GM18867 (cell line): ENCODE results near the gene RECK.
"Not testable (repeated sequence)": the region's sequence is repeated elsewhere in the genome, so short reads cannot be mapped to it uniquely, and the experiment has no call there.

Source experiments
- ATAC-seq: cut with Tn5 transposase; IDR thresholded peaks from one replicate; pipeline ENCODE4 v1.9.1; 2021; ENCODE audit warnings: mild to moderate bottlenecking, moderate library complexity; ENCODE audit not compliant: unreplicated experiment

RECK gene

GRCh38 chr9:36102742-36103495 lies 66.2 kb downstream of the RECK start:
- ATAC-seq = peak; percentile 71

DNA sequence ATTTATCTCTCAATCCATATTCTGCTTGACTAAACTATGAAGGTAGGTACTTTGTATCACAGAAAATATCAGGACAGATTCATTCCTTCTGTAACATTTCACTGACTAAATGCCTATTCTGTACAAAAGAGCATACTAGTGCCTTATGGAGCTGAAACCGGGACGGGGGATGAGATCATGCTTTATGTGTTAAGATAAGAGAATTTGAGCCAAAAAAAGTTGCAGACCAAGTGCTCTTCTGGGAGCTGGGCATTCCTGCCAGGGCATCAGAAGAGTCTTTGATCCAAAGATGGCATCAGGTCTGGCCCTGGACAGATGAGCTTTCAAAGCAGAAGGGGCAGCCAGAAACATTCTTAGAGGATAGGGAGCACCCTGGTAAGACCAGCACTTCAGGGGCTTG lies 72.4 kb downstream of the RECK start:
- ATAC-seq = no peak

DNA sequence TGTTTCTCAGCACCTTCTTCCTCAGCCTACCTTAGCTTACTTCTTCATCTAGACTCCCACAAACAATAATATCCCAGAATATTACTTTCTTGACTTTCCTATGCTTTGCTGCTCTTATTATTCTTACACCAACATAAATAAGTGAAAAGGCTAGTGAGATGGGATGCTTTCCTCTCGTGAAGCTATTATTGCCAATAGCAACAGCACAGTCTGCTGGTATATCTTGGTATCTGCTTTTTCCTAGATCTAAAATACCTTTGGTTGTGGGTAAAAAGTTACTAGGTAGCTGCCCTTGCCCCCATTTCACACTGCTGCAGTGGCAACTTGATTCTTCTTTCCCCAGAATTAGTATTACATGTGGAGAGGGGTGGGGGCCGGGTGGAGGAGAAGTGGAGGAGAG lies 73.7 kb downstream of the RECK start:
- no peak for ATAC-seq

DNA sequence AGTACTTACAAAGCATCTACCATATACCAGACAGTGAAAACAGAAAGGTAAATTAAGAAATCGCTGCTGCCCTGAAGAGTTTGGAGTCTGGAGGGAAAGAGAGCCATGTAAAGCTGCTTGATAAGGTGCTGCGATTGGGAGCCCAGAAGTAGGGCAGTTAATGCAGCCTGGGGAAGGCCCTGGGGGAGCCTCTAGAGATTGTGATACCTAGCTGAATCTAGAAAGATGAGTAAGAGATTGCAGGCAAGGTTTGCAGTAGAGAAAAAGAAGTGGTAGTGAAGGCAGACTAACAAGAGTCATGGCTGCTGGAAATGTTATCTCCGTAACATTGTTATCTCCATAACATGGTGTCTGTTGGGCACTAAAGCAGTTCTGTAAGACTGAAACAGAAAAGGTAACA lies 75.8 kb downstream of the RECK start:
- no peak for ATAC-seq

DNA sequence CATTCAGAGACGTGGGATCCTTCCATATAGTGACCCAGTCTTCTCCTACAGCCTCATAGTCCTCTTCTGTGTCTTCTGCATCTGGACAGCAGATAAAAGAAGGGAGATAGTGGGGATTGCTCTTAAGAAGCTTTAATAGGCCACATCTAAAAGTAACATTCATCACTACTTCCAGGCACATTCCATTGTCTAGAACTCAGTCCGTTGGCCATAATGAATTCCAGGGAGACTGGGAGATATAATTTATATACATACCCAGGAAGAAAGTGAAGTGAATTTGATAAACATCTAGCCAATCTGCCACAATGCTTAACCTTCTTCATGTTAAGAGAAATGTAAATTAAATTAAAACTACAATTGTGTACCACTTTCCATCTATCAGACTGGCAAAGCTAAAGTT lies 77.3 kb downstream of the RECK start:
- no peak for ATAC-seq

DNA sequence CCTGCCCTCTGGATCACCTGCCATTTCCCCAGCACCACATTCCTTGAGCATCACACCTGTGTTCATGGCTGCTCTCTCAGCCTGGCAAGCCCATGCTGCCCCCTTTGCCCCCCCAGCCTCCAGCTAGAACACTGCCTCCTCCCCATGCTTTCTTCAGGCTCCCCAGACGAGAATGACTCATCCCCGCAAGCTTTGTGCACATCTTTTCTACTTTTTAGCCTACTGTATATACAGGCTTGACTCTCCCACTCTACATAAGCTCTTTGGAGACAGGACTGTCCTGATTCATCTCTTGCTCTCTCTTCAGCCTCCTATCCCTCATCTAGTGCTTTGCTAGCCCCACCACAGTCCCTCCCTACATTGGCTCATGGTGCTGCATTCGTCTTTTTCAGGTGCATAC lies 79.9 kb downstream of the RECK start:
- ATAC-seq = no peak

GRCh38 chr9:36118201-36118600 lies 81.5 kb downstream of the RECK start:
- no peak for ATAC-seq

- no peak for ATAC-seq
These were observed 82.0 kb downstream of the RECK start for GRCh38 chr9:36118706-36119105.

DNA sequence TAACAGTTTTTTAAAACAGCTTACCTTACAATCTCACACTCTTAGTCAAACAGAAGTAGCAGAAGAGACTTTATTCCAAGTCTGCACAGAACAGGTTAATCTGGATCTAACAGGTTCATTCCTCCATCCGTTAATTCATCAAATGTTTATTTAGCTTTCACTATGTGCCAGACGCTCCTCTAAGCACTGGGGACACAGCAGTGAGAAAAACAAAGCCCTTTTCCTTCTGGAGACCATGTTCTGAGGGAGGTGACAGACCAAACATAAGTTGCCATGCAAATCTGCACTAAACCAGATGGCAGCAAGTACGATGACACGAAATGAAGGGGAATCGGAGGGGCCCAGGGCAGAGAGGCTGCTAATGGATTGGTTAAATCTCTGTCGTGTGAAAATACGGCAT lies 82.8 kb downstream of the RECK start:
- no peak for ATAC-seq

- ATAC-seq = no peak
These were observed 84.0 kb downstream of the RECK start for GRCh38 chr9:36120705-36121104.

GRCh38 chr9:36121971-36122370 lies 85.3 kb downstream of the RECK start:
- ATAC-seq = no peak

- no peak for ATAC-seq
These were observed 86.8 kb downstream of the RECK start for GRCh38 chr9:36123515-36123914.

- no peak for ATAC-seq
These were observed 88.5 kb downstream of the RECK start for GRCh38 chr9:36125062-36125855.

DNA sequence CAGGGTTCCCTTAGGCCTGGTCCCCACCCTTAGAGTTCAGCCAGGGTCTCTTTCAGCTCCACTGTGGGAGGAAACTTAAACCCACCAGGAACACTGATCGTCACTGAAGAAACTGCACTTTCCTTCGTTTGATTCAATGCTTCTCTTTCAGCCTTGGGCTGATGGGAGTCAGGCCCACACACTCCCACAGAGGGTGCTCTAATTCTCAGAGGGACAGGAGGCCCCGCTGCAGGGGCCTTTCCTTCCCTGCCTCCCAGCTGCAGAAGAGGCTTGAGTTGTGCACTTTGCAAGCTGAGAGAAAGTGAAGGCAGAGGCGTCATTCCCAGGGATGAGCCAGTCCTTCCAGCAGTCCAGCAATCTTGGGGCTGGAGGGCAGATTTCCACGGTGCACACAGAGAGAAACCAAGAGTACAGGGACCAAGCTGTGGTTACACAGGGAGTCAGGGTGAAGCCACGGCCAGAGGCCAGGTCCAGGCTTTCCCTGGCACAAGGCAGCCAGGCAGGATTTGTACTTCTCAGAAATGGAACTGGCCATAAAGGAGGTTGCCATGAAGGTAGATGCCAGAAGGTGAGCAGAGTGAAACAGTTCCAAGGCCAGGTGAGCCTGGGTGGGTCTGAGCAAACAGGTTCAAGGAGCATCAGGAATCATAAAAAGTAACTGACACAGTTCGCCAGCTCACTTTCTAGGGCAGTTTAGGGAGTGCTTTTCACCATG lies 89.5 kb downstream of the RECK start:
- ATAC-seq = no peak

DNA sequence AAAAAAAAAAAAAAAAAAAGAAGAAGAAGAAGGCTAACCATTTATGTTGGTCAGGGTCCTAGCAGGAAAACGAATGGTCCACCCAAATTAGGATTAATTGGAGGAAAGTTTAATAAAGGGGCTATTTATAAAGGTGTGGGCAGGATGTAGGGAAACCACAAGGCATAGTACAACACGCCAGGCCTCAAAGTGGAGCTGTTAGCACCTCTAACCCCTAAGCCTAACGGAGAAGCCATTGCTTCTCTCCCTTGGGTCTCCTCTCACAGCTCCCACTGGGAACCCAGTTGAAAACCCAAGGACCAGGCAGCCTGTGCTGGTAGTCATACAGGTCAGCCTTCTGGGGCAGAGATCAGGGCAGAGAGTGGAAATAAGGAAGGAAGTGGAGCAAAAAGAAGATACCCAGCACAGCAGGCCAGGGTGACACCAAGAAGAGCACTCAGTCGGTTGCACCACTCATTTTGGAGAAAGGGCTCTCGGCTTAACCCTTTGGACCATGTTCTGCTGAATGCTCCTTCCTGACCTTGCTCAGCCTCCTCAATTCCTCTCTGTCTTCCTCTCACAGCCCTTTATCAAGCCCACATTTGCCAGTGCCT lies 91.0 kb downstream of the RECK start:
- ATAC-seq = no peak

DNA sequence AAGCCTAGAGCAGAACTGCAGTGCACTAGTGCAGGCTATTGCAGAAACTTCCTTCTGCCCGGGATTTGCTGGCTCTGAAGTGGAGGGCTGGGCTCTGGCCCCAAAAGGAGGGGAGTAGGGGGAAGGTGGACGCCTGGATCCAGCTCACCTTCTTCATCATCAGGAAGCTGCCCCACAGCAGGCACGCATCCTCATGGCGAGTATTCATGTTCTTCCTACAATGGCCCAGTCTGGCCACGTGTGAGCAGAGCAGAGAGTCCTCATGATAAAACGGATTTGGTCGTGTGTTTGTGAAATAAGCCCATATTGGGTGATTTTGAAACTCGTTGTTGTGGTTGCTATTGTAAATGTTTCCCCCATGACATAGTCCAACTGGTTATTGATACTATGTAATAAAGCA lies 91.6 kb downstream of the RECK start:
- no peak for ATAC-seq

DNA sequence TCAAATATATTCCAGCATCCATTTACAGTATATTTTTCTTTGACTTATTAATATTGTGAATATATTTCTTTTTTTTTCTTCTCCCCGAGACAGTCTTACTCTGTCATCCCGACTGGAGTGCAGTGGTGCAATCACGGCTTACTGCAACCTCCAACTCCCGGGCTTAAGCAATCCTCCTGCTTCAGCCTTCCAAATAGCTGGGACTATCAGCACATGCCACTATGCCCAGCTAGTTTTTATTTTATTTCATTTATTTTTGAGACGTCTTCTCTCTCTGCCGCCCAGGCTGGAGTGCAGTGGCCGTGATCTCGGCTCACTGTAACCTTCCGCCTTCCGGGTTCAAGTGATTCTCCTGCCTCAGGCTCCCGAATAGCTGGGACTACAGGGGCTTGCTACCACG lies 92.4 kb downstream of the RECK start:
- ATAC-seq = no peak

- not testable (repeated sequence) for ATAC-seq
These were observed 95.0 kb downstream of the RECK start for GRCh38 chr9:36131666-36132065.

DNA sequence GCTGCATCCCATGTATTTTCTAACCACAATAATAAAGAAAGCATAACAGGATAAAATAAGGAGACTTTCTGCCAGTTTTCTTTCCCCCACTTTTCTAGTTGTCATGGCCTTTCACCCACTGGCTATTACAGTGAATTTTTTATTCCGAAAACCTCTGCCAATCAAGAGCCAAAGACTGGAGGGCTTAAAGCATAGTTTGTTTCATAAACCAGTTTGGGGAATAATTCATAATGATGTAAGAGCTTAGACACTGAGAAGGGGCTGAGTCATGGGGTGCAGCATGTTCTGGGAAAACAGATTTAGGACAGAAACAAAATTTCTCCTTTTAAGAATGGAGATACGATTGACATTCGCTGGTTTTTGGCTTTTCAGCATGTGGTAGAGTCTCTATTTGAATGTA lies 95.4 kb downstream of the RECK start:
- ATAC-seq = no peak

GRCh38 chr9:36134761-36135505 lies 98.2 kb downstream of the RECK start:
- no peak for ATAC-seq
